Small intestine (tissue), 7 donors: ENCODE results near the gene SHROOM3. TPM values are rescaled to one million over a fixed set of nuclear protein-coding genes. Genes with fewer than 3 reads are reported as not detected.
"Not testable (repeated sequence)": the region's sequence is repeated elsewhere in the genome, so short reads cannot be mapped to it uniquely, and the experiment has no call there.

ENCODE experiments used
- DNase-seq, 2 donors: peaks; one replicate each; pipeline versions ENCODE4 v3.0.0 to v3.0.0-alpha.2; 2013
- FAIRE-seq: peaks from 2 replicates; lab custom pipeline; 2012; peaks lifted over from hg19 to GRCh38; lab: Jason Lieb, UNC
- H3K27ac ChIP-seq, 3 donors: one replicate each; pipeline ENCODE4 v1.5.1; 2013; ENCODE audit warnings: low read length in 2 of 3, mild to moderate bottlenecking in 2 of 3, control low read depth in 1 of 3, inconsistent platforms in 1 of 3, low read depth in 1 of 3, moderate library complexity in 1 of 3
- H3K27me3 ChIP-seq, 3 donors: one replicate each; pipeline ENCODE4 v1.6.1; 2013; ENCODE audit warnings: low read length in 3 of 3, inconsistent platforms in 1 of 3; ENCODE audit not compliant: control insufficient read depth in 3 of 3, insufficient read depth in 3 of 3
- H3K36me3 ChIP-seq, 3 donors: one replicate each; pipeline ENCODE4 v1.6.1; 2013; ENCODE audit warnings: low read length in 3 of 3, inconsistent platforms in 1 of 3, low read depth in 1 of 3, mild to moderate bottlenecking in 1 of 3, moderate library complexity in 1 of 3; ENCODE audit not compliant: control insufficient read depth in 3 of 3, insufficient read depth in 2 of 3
- H3K4me1 ChIP-seq, 3 donors: one replicate each; pipeline ENCODE4 v1.6.1; 2013; ENCODE audit warnings: low read length in 2 of 3, inconsistent platforms in 1 of 3, low read depth in 1 of 3, mild to moderate bottlenecking in 1 of 3, moderate library complexity in 1 of 3; ENCODE audit not compliant: control insufficient read depth in 3 of 3, insufficient read depth in 2 of 3
- H3K4me3 ChIP-seq, 3 donors: one replicate each; pipeline ENCODE4 v1.5.1; 2013; ENCODE audit warnings: low read length in 3 of 3, control low read depth in 1 of 3, inconsistent platforms in 1 of 3, low read depth in 1 of 3, mild to moderate bottlenecking in 1 of 3, moderate library complexity in 1 of 3
- H3K9me3 ChIP-seq, 2 donors: one replicate each; pipeline ENCODE4 v1.6.1; 2013; ENCODE audit warnings: low read depth in 1 of 2, low read length in 1 of 2; ENCODE audit not compliant: control insufficient read depth in 2 of 2, insufficient read depth in 1 of 2
- WGBS, 3 donors: extraction: QIAGEN DNeasy Blood & Tissue Kit; methylation state at CpG; one replicate each; pipeline ENCODE4 v1.1.7; 2013; 5-methylcytosine and 5-hydroxymethylcytosine counted together
- polyA plus RNA-seq, 4 donors: library from polyadenylated mRNA; stranded (reverse) in 3 of 4; unstranded in 1 of 4; fragments of 200-250 nt in 3 of 4; fragments of 120-200 nt in 1 of 4; gene quantifications; one replicate each; pipeline versions ENCODE4 v1.2.1 to v1.2.3, GENCODE V29; 2013
- donor health status: healthy with polysubstance abuse.
- donor health status: control.
- donor health status: control.
- donor health status: Bipolar disorder and iron deficiency.
- donor health status: healthy.

The SHROOM3 gene
- polyA plus RNA-seq, 4 donors = 21.6 to 52.5 (median 27.8) TPM

DNA sequence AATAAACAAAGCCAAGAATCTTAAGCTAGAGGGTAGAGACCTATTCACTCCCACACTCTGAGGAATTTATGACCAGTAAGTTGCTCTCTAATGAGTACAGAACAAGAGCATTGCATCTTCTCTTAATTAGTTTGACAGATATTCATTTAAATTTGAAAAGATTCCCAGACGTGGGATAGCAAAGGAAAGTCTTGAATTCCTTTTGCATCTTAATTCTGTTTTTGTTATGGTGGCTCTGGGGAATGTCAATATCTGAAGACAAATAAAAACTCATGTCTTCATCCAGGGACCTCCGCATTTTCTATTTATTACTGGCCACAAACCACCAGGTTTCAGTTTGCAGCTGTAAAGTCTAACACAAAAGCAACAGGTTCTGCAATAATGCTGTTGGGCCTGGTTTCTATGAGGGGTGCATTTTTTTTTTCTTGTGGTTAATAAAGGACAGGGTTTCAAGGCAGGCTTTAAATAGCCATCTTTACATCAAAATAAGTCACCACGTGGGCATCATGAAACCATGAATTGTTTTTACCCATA, 172.3 kb downstream of the SHROOM3 start:
- FAIRE-seq = no peak
- Histone ChIP-seq H3K27ac (no peak overlapping the region), H3K36me3 (peaks cover 0 to 1% (median 0%) of the 10 kb centered on the region in 3 donors), H3K4me3 (no peak overlapping the region), H3K9me3 (no peaks in the 10 kb centered on the region), H3K27me3 (no peaks in the 10 kb centered on the region), H3K4me1 (peaks cover 4 to 29% (median 4%) of the 10 kb centered on the region in 3 donors)
- WGBS, 3 donors = 44 to 72% (median 56%) methylated on average over 3 of the region's 3 CpGs
- no peak for DNase-seq

DNA sequence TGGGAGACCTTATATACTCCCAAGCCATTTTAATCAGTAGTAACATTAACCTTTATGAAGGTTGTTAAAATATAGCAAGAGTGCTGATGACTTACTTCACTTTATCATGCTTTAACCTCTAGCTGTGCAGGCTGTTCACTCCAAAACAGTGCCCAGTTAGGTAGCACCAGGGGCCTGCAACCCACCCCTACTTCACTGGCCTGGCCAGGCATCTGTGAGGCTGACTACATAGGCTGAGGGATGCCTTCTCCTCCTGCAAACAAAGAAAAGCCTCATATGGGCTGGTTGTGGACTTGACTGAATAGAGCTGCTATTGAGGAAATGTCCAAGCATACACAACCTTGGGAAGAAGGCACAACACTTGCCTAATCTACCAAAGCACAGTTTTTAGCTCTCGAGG, 172.8 kb downstream of the SHROOM3 start:
- Histone ChIP-seq H3K27ac (no peak overlapping the region), H3K36me3 (peaks cover 0 to 1% (median 0%) of the 10 kb centered on the region in 3 donors), H3K4me1 (peaks cover 4 to 28% (median 4%) of the 10 kb centered on the region in 3 donors), H3K27me3 (no peaks in the 10 kb centered on the region), H3K4me3 (no peak overlapping the region), H3K9me3 (no peaks in the 10 kb centered on the region)
- WGBS, 3 donors = 96 to 100% (median 100%) methylated on average over 1 of the region's 1 CpG
- DNase-seq (no peak), FAIRE-seq (no peak)

DNA sequence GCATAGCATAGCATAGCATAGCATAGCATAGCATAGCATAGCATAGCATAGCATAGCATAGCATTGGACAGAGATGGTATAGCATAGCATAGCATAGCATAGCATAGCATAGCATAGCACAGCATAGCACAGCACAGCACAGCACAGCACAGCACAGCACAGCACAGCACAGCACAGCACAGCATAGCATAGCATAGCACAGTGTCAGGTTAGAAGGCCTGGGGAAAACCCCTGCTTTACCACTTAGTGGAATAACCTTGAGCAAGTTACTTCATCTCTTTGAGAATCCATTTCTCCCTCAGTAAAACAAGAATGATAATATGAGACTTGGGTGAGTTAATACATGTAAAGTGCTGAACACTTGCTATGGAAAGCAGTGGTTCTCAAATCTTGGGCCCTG, 173.5 kb downstream of the SHROOM3 start:
- not testable (repeated sequence) for H3K9me3 ChIP-seq, DNase-seq, H3K27me3 ChIP-seq, H3K27ac ChIP-seq, H3K36me3 ChIP-seq, H3K4me3 ChIP-seq, FAIRE-seq
- peaks cover 4 to 26% (median 4%) of the 10 kb centered on the region in 3 donors for H3K4me1 ChIP-seq

DNA sequence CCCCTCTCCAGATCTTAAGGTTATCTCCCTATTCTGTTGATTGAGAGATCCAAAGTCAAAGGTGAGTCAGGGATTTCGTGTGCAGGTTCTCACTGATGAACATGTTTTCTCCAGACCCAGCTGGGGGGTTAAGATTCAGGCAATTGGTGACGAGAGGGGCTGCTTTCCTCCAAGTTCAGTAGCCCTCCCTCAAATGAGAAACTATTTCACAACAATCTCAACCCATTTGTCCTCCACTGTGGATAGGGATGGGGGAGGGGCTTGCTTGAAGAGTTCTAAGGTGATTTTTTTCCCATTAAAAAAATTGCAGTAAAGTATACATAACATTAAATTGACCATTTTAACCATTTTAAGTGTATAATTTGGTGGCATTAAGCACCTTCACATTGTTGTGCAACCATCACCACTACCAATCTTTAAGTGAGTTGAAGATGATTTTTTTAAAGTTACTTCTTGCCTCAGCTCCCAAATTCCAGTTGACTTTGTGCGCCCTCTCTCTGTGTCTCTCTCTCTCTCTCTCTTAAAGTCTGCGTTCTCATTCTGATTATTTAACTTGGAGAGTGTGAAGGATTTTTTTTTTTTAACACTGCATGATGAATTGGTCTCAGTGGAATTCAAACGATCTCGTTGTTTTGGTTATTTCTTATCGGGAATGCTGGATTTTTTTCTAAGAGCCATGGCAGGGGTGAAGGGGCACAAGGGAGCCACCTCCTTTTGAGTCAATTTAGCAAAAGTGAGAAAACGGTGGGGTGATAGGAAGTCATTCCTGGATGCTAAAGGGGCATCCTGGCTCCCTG, 175.9 kb downstream of the SHROOM3 start:
- 33 to 43% (median 42%) methylated on average over 8 of the region's 8 CpGs for WGBS, 3 donors
- FAIRE-seq = no peak

DNA sequence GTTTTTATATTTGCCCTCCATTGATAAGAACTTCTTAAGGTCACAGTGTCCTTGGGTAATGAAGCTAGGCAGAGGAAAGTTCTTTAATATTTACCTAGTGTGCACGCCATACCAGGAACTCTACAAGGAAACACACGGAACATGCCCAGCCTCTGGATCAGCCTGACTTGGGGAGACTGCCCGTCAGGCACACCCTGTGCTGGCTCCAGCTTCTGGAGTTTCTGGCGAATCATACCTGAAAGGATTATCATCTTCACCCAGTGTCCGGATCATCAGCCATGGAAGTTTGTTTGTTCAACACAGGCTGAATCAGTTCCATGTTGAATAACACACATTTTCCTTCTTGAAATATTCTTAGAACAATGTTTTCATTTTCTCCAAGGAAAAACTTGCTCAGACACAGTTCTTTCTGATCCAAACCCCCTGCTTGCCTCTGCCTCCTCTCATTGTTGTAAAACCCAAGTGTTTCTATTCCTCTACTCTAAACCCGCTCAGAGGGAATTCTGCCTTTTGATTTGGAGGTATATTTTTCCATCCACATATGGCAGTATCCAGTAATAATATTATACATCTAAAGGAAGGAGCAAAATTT, 176.7 kb downstream of the SHROOM3 start:
- H3K9me3 ChIP-seq = no peaks in the 10 kb centered on the region
- no peak overlapping the region for H3K4me3 ChIP-seq
- peaks cover 4 to 29% (median 4%) of the 10 kb centered on the region in 3 donors for H3K4me1 ChIP-seq
- peak overlapping the region; percentile 61 to 87 (median 76) for H3K27ac ChIP-seq
- H3K27me3 ChIP-seq = no peaks in the 10 kb centered on the region
- WGBS, 3 donors = 27 to 56% (median 38%) methylated on average over 6 of the region's 6 CpGs
- peak; percentile 70 to 90 for DNase-seq
- no peak for FAIRE-seq
- H3K36me3 ChIP-seq = peaks cover 0 to 6% (median 1%) of the 10 kb centered on the region in 3 donors

More for the DNA sequence above, 175.9 kb downstream of the SHROOM3 start:
- no peak overlapping the region for H3K4me3 ChIP-seq
- DNase-seq = peak in 1 of 2 donors; percentile 21
- no peaks in the 10 kb centered on the region for H3K27me3 ChIP-seq
- H3K4me1 ChIP-seq = peaks cover 4 to 29% (median 4%) of the 10 kb centered on the region in 3 donors
- H3K36me3 ChIP-seq = peaks cover 0 to 6% (median 1%) of the 10 kb centered on the region in 3 donors
- peak overlapping the region; percentile 61 to 87 (median 76) for H3K27ac ChIP-seq
- no peaks in the 10 kb centered on the region for H3K9me3 ChIP-seq

DNA sequence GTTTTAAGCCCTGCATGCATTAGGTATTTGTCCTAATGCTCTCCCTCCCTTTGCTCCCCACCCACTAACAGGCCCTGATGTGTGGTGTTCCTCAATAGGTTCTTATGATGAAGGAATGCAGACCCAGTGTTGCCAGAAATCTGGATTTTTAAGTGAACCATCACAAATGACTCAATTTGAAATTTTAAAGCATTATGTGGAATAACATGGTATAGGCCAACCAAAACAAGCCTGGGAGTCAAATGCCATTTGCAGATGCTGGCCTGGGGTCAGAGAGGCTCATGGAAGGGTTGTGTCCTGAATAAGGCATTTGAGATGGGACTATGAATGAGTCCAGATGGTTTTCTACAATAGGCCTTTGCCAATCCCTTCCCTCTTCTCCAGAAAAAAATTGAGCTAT, 179.6 kb downstream of the SHROOM3 start:
- FAIRE-seq (no peak), DNase-seq (no peak)
- peaks cover 2 to 26% (median 4%) of the 10 kb centered on the region in 3 donors for H3K4me1 ChIP-seq
- H3K9me3 ChIP-seq = no peaks in the 10 kb centered on the region
- H3K36me3 ChIP-seq = peaks cover 0 to 6% (median 0%) of the 10 kb centered on the region in 3 donors
- H3K4me3 ChIP-seq = no peak overlapping the region
- no peak overlapping the region for H3K27ac ChIP-seq
- H3K27me3 ChIP-seq = no peaks in the 10 kb centered on the region

DNA sequence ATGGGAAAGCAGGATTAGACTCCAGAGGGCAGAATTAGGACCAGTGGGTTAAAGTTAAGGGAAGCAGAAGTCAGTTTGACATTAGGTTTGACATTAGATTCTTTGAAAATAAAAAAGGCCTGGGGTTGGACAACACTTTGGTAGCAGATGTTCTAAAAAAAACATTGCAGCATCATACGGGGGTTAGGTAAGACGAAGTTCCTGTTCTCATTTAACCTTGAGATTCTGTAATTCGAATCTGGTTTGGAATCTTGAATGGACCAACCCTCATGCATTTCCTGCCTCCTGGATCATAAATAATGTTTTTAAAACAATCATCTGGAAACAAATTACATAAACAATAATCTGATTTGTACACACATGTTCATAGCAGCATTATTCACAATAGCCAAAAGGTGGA, 181.0 kb downstream of the SHROOM3 start:
- FAIRE-seq (no peak), DNase-seq (no peak)
- WGBS, 3 donors = 67 to 81% (median 80%) methylated on average over 3 of the region's 3 CpGs
- Histone ChIP-seq H3K4me3 (no peak overlapping the region), H3K27ac (no peak overlapping the region), H3K36me3 (peaks cover 0 to 6% (median 0%) of the 10 kb centered on the region in 3 donors), H3K9me3 (no peaks in the 10 kb centered on the region), H3K4me1 (peaks cover 0 to 25% (median 9%) of the 10 kb centered on the region in 3 donors), H3K27me3 (no peaks in the 10 kb centered on the region)

DNA sequence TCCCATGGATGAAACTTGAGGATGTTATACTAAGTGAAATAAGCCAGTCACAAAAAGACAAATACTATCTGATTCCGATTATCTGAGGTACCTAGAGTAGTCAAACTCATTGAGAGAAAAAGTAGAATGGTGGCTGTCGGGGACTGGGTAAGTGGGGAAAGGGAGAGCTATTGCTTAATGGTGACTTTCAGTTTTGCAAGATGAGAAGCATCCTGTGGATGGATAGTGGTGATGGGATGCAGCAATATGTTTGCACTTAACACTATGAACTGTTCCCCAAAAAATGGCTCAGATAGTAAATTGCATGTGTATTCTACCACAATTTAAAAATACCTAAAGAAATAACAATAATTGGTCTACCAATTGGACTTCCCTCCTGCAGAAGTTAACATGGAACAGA, 181.5 kb downstream of the SHROOM3 start:
- DNase-seq (no peak), FAIRE-seq (no peak)
- Histone ChIP-seq H3K9me3 (no peaks in the 10 kb centered on the region), H3K4me3 (no peak overlapping the region), H3K27me3 (no peaks in the 10 kb centered on the region), H3K4me1 (peaks cover 0 to 25% (median 7%) of the 10 kb centered on the region in 3 donors), H3K27ac (no peak overlapping the region), H3K36me3 (peaks cover 0 to 6% (median 0%) of the 10 kb centered on the region in 3 donors)
- WGBS, 3 donors = 89 to 98% (median 94%) methylated on average over 2 of the region's 2 CpGs
